Mesenteric fat pad (tissue), 1 donor: ENCODE data around the gene DGCR6. TPM values are rescaled to one million over a fixed set of nuclear protein-coding genes. Genes with fewer than 3 reads are reported as not detected.
"Not testable (repeated sequence)": the region's sequence is repeated elsewhere in the genome, so short reads cannot be mapped to it uniquely, and the experiment has no call there.

Experiments
- DNase-seq: peaks from one replicate; pipeline ENCODE4 v3.0.0-alpha.2; 2020; ENCODE audit warnings: low spot score
- total RNA-seq: library from RNA; stranded (reverse); fragmentation: NEBNext Ultra II Directional; extraction: Animal tissue kit (Norgen Biotek cat#: 25700); gene quantifications from one replicate; pipeline ENCODE4 v1.2.1, GENCODE V29; 2021
- donor health status: DM: yes; HTN: yes; CAD: no.

Gene DGCR6
- total RNA-seq, 1 donor from 2014 or later: 5.3 TPM

- DNase-seq: no peak
These were observed 23.3 kb downstream of the DGCR6 start for GRCh38 chr22:18929459-18929858.

GRCh38 chr22:18931905-18932652 lies 26.0 kb downstream of the DGCR6 start:
- DNase-seq: no peak

- no peak for DNase-seq
These were observed 27.8 kb downstream of the DGCR6 start for GRCh38 chr22:18933914-18934313.

GRCh38 chr22:18934688-18935087 lies 28.6 kb downstream of the DGCR6 start:
- DNase-seq: not testable (repeated sequence)

- DNase-seq: no peak
These were observed 29.9 kb downstream of the DGCR6 start, which contains the start of gene PRODH for GRCh38 chr22:18935889-18936529. Gene PRODH (minus strand): TSS chr22:18936293. CDS start chr22:18936287, 6 bp downstream.

- DNase-seq: not testable (repeated sequence)
These were observed 32.6 kb downstream of the DGCR6 start for GRCh38 chr22:18938691-18939090.

GRCh38 chr22:18947105-18947504 lies 41.0 kb downstream of the DGCR6 start:
- not testable (repeated sequence) for DNase-seq

GRCh38 chr22:18947905-18948304 lies 41.8 kb downstream of the DGCR6 start:
- peak; percentile 41 for DNase-seq

- DNase-seq: peak; percentile 80
These were observed 44.0 kb downstream of the DGCR6 start for GRCh38 chr22:18950141-18950540.

- DNase-seq: no peak
These were observed 45.9 kb downstream of the DGCR6 start for GRCh38 chr22:18952022-18952421.

- DNase-seq: peak; percentile 51
These were observed 47.0 kb downstream of the DGCR6 start for GRCh38 chr22:18953128-18953527.

- DNase-seq: not testable (repeated sequence)
These were observed 48.3 kb downstream of the DGCR6 start for GRCh38 chr22:18954303-18954989.

GRCh38 chr22:18954990-18955571 lies 49.0 kb downstream of the DGCR6 start:
- no peak for DNase-seq

- no peak for DNase-seq
These were observed 49.6 kb downstream of the DGCR6 start for GRCh38 chr22:18955696-18956095.

- peak; percentile 75 for DNase-seq
These were observed 50.2 kb downstream of the DGCR6 start for GRCh38 chr22:18956121-18956895.

GRCh38 chr22:18956956-18957355 lies 50.8 kb downstream of the DGCR6 start:
- peak; percentile 59 for DNase-seq

GRCh38 chr22:18957621-18958320 lies 51.7 kb downstream of the DGCR6 start:
- DNase-seq: peak; percentile 64

GRCh38 chr22:18958321-18958705 lies 52.2 kb downstream of the DGCR6 start:
- DNase-seq: not testable (repeated sequence)

- DNase-seq: not testable (repeated sequence)
These were observed 52.6 kb downstream of the DGCR6 start for GRCh38 chr22:18958738-18959137.

- DNase-seq: not testable (repeated sequence)
These were observed 53.1 kb downstream of the DGCR6 start for GRCh38 chr22:18959266-18959665.
